CD4-positive, alpha-beta T cell treated with Interleukin-12 subunit alpha and Interleukin-12 subunit beta, for 1 hour (primary cell): ENCODE results near the gene CSRNP3.
"Not testable (repeated sequence)": the region's sequence is repeated elsewhere in the genome, so short reads cannot be mapped to it uniquely, and the experiment has no call there.

Experiments
- DNase-seq: peaks from one replicate; pipeline ENCODE4 v3.0.0-alpha.2; 2020

The CSRNP3 gene

DNA sequence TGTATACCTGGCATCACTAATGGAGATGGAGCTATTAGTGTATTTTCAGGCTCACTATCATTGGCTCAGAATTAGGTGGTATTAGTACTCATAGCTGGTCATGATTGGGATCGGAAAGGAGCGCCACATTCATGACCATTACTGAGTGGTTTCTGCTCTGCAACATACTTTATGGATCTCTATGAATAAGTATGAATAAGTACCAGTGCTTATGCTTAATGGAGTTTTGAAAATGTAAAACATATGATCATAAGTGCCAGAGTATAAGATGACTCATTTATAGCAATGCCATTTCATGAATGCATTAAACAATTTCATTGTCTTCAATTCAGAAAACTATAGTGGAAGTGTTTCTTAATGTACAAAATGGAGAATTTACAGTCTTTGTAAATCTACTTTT lies 167.9 kb downstream of the CSRNP3 start:
- no peak for DNase-seq

GRCh38 chr2:165639504-165639903 lies 170.0 kb downstream of the CSRNP3 start:
- DNase-seq: no peak

GRCh38 chr2:165640247-165640929 lies 170.9 kb downstream of the CSRNP3 start:
- DNase-seq: no peak

- DNase-seq: no peak
These were observed 176.7 kb downstream of the CSRNP3 start for GRCh38 chr2:165645930-165646831.

- no peak for DNase-seq
These were observed 177.9 kb downstream of the CSRNP3 start for GRCh38 chr2:165647409-165647808.

GRCh38 chr2:165648801-165649200 lies 179.3 kb downstream of the CSRNP3 start:
- DNase-seq: no peak

DNA sequence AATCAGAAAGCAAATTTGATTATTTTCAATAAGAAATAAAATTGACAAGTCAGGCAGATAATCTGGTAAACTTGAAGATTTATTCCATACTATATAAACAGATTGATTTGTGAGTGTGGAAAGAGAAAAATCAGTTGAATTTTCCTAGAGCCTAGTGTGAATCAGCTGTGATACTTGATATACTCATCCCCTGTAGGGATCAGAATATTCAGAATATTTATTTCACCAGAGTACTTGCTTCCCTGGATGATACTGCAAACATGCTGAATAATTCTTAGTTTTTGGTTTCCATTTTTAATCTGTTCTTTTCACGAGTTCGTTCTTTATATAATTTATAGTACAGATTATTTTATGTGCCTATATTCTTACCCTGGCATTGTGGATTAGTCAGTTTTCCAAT lies 181.7 kb downstream of the CSRNP3 start:
- DNase-seq: no peak

DNA sequence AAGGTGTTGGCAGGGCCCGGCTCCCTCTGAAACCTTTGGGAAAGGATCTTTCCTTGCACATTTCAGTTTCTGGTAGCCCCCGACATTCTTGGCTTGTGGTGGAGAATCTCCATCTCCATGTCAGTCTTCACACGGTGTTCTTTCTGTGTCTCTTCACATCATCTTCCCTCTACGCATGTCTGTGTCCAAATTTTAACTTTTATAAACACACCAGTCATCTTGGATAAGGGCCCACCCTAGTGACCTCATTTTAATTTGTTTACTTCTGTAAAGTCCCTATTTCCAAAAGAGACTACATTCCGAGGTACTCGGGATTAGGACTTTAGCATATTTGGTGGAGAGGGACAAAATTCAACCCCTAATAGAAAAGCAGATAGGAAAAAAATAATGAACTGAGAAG lies 186.2 kb downstream of the CSRNP3 start:
- no peak for DNase-seq

GRCh38 chr2:165660361-165660760 lies 190.9 kb downstream of the CSRNP3 start:
- DNase-seq: no peak

DNA sequence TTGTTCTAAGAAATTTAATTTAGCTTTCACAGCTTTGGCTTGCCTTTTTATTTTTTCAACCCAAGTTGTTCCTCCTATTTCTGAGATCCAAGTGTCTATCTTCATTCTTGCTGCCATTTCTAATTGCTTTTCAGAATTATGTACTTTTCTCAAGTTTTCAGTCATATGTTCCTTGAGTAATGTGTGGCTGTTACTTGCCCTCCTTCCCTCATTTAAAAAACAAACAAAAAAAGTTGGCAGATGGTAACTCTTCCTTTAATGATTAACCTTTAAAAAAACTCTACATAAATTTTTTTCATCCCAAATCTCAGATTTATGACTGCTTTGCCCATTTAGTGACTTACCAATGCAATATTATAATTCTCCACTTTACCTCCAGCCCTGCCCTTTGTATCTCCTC lies 193.2 kb downstream of the CSRNP3 start:
- DNase-seq: no peak

GRCh38 chr2:165665614-165666013 lies 196.1 kb downstream of the CSRNP3 start:
- DNase-seq: no peak

- DNase-seq: not testable (repeated sequence)
These were observed 196.6 kb downstream of the CSRNP3 start for GRCh38 chr2:165666073-165666472.

- no peak for DNase-seq
These were observed 197.1 kb downstream of the CSRNP3 start for GRCh38 chr2:165666605-165667004.

- DNase-seq: no peak
These were observed 197.9 kb downstream of the CSRNP3 start for GRCh38 chr2:165667375-165667774.

DNA sequence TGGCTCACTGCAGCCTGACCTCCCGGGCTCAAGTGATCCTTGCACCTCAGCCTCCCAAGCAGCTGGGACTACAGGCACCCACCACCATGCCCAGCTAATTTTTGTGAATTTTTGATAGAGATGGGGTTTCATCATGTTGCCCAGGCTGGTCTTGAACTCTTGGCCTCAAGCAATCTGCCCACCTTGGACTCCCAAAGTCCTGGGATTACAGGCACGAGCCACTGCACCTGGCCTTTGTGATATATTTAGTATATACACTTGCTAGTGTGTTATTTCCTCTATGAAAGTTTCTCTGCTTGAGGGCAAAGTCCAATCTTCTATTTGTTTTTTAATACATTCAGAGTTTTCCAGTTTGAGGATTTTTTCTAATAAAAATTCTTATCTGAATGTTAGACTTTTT lies 205.3 kb downstream of the CSRNP3 start:
- no peak for DNase-seq

- DNase-seq: no peak
These were observed 206.1 kb downstream of the CSRNP3 start for GRCh38 chr2:165675551-165675968.

DNA sequence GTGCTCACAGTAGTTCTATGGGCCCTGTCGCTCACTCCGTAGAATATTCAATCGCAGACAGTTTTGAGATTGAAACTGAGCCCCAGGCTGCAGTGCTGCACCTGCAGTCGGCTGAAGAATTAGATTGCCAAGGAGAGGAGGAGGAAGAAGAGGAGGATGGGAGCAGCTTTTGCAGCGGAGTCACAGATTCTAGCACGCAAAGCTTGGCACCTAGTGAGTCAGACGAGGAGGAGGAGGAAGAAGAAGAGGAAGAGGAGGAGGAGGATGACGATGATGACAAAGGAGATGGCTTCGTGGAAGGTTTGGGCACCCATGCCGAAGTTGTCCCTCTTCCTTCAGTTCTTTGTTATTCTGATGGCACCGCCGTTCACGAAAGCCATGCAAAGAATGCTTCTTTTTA lies 209.4 kb downstream of the CSRNP3 start:
- no peak for DNase-seq

GRCh38 chr2:165679621-165680020 lies 210.1 kb downstream of the CSRNP3 start:
- no peak for DNase-seq

- no peak for DNase-seq
These were observed 212.3 kb downstream of the CSRNP3 start for GRCh38 chr2:165681841-165682240.

DNA sequence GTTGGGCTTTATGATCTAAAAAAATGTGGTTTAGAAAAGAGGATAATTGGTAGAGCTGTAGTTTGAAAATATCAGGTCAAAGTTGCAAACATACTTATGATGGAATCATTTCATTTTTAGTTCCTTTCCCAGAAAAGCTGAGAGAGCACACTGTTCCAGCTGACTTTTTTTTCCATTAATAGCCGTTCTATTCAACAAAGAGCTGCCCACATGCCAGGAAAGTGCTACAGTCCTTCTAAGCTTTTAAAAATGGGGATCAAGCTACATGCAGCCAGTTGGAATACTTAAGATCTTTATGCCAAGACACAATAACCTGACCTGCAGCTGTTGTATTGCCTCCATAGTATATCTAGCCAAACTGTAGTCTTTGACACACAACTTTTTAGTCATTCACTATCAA lies 213.0 kb downstream of the CSRNP3 start:
- no peak for DNase-seq

DNA sequence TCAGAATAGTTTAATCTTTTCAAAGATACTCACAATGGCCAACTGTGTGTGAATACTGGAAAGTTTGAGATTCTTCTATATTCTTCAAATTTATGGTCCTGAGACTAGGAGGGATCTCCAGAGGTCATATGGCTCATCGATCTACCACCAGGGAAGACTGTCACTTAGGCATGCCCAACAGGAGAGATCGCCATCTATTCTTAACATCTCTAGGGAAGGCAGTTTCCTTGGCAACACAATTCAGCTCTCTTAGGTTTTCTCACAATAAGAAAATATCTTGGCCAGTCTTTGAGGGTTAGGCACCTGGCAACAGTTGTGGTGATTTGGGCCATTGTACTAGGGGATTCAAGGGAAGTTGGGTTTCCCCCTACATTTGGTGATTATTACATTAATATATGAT lies 217.3 kb downstream of the CSRNP3 start:
- DNase-seq: no peak

- no peak for DNase-seq
These were observed 218.0 kb downstream of the CSRNP3 start for GRCh38 chr2:165687426-165688002.

GRCh38 chr2:165691615-165692014 lies 222.1 kb downstream of the CSRNP3 start:
- DNase-seq: no peak

DNA sequence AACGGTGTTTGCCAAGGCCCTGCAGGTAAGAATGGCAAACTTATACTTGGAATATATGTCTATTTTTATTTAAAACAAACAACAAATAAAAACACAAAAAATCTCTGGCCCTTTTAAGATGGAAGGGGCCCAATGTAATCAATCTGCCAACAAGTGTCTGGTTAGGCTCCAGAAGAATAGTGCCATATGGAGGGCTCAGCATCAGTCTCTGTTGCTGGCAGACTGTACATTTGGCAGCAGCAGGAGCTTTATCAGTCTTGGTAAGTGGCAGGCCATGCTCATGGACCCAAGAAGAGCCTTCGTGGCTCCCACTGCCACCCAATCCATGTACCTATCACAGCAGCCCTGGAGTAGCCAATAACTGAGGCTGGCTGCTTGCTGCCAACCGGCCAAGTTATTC lies 223.4 kb downstream of the CSRNP3 start:
- DNase-seq: no peak
